ENCODE results near the gene LRAT.

Gene LRAT

DNA sequence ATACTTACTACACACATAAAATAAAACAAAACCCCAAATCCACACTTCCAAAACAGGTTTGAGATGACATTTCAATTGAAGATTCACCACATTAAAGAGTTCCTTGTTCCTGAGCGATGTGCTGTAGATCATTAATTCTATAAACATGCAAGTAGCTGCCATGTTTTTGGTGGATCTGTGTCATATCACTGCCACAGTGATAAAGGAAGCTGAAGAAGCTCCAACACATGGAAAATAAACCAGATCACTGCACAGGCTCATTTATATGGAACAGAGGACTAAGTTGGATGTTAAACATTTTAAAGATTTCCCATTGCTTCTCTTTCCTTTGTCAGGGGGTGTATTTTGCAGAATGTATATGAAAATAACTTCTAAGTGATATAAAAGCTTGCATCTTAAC lies 34.5 kb downstream of the LRAT start:
- Histone ChIP-seq H3K4me1 (ENCODE audit: insufficient read depth, low read length) (no peaks in the 10 kb centered on the region), H3K4me3 (ENCODE audit: low read length) (no peak overlapping the region), H3K36me3 (ENCODE audit: insufficient read depth, low read length) (no peaks in the 10 kb centered on the region), H3K9me3 (ENCODE audit: insufficient read depth, low read depth, low read length) (no peaks in the 10 kb centered on the region), H3K27ac (ENCODE audit: low read depth, low read length) (no peak overlapping the region), H3K9ac (ENCODE audit: low read depth, low read length) (no peak overlapping the region), H3K27me3 (ENCODE audit: insufficient read depth, low read length) (no peaks in the 10 kb centered on the region)
- WGBS, result 100% methylated on average over 1 of the region's 1 CpG

- no peaks in the 10 kb centered on the region for H3K27me3 ChIP-seq (ENCODE audit: insufficient read depth, low read length)
- no peaks in the 10 kb centered on the region for H3K4me1 ChIP-seq (ENCODE audit: insufficient read depth, low read length)
- H3K9me3 ChIP-seq (ENCODE audit: insufficient read depth, low read depth, low read length), result no peaks in the 10 kb centered on the region
- H3K27ac ChIP-seq (ENCODE audit: low read depth, low read length), result no peak overlapping the region
- H3K36me3 ChIP-seq (ENCODE audit: insufficient read depth, low read length), result no peaks in the 10 kb centered on the region
- WGBS, result 85% methylated on average over 1 of the region's 3 CpGs
- no peak overlapping the region for H3K4me3 ChIP-seq (ENCODE audit: low read length)
- H3K9ac ChIP-seq (ENCODE audit: low read depth, low read length), result no peak overlapping the region
These were observed 35.7 kb downstream of the LRAT start for GRCh38 chr4:154779362-154779947.

- Histone ChIP-seq H3K36me3 (ENCODE audit: insufficient read depth, low read length) (no peaks in the 10 kb centered on the region), H3K9ac (ENCODE audit: low read depth, low read length) (no peak within 1 kb of the TSS), H3K9me3 (ENCODE audit: insufficient read depth, low read depth, low read length) (no peaks in the 10 kb centered on the region), H3K4me1 (ENCODE audit: insufficient read depth, low read length) (no peaks in the 10 kb centered on the region), H3K4me3 (ENCODE audit: low read length) (no peak within 1 kb of the TSS), H3K27me3 (ENCODE audit: insufficient read depth, low read length) (no peaks in the 10 kb centered on the region), H3K27ac (ENCODE audit: low read depth, low read length) (no peak within 1 kb of the TSS)
- WGBS, result 96% methylated on average over 76 of the region's 76 CpGs
These were observed 37.6 kb downstream of the LRAT start, which contains the start of gene RBM46 for GRCh38 chr4:154781126-154781982. RBM46 (plus strand) TSS chr4:154781272; CDS start chr4:154796753, 15,481 bp downstream.

DNA sequence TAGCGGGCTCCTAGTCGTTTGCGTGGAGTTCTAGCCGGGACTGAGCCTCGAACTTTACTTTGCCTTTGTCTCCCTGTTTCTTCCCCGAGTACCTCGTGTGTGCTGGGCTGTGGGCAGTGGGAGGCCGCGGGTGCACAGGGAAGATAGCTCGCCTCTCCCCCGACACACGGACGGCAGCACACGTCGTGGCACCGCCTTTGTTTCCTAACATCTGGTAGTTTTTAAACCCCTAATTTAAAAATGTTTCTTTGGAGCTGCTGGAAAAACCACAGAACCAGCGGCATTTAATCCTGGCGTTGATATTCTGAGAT lies 38.1 kb downstream of the LRAT start:
- Histone ChIP-seq H3K9ac (ENCODE audit: low read depth, low read length) (no peak overlapping the region), H3K27ac (ENCODE audit: low read depth, low read length) (no peak overlapping the region), H3K4me1 (ENCODE audit: insufficient read depth, low read length) (no peaks in the 10 kb centered on the region), H3K27me3 (ENCODE audit: insufficient read depth, low read length) (no peaks in the 10 kb centered on the region), H3K4me3 (ENCODE audit: low read length) (no peak overlapping the region), H3K9me3 (ENCODE audit: insufficient read depth, low read depth, low read length) (no peaks in the 10 kb centered on the region), H3K36me3 (ENCODE audit: insufficient read depth, low read length) (no peaks in the 10 kb centered on the region)
- 95% methylated on average over 18 of the region's 18 CpGs for WGBS
